NCI-H2171 treated with DMSO at 0.1 percent for 48 hours (cell line): Measurements from ENCODE around the gene FGF13.

Source experiments
- DNase-seq: peaks from one replicate; lab custom pipeline; 2025; lab: John Stamatoyannopoulos, UW

FGF13 gene

DNA sequence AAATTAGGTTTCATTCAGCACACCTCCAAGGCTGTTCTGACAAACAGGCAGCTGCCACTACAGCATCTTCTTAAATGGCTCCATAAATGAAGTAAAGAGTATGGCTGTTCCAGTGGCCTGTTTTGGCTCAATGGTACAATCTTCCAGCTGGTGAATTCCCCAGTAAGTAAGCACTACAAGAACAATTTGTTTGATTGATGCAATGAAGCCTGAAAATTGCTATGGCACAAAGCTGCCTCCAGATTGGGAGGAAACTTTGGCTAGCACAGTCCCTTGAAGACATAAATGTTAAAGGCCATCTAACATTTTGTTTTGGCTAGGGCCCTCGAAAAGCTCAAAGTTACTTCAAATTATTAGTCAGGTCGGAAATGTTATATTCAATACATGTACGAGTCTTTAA is 47.5 kb downstream of the FGF13 start:
- DNase-seq, result no peak

DNA sequence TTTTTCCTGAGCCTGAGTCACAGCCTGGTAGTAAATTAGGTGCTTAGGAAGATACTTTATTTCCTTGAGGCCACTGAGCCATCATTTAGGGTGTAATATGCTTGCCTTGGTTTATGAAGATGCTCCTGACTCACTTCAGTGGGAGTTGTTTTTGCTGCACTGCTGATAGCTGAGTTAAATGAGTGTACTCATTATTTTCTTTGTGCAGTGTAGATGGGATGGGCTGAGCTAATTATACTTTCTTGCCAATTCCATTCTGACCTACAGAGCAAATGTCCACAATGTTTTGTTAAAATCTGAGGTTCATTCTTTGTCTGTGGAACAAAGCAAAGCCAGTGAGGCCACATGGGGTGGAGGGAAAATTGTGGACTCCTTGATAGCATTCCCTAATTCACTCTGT is 60.0 kb downstream of the FGF13 start:
- no peak for DNase-seq

DNA sequence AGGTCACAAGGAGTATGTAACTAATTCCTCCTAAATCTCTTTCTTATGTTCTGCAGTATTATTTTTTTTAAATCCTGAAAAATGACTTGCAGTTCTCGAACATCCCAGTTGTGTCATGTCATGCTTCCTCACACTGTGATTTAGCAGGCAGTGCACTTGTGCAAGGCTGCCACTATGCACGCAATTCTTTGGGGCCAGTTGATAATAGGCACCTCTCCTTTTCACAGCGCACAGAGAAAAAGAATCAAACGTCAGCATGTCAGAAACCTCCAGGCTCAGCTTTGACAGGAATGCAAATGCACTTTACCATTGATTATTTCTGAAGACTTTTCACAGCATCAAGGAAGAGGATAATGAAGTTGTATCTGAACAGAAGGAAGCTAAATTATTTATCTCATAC is 62.9 kb downstream of the FGF13 start:
- DNase-seq, result no peak

DNA sequence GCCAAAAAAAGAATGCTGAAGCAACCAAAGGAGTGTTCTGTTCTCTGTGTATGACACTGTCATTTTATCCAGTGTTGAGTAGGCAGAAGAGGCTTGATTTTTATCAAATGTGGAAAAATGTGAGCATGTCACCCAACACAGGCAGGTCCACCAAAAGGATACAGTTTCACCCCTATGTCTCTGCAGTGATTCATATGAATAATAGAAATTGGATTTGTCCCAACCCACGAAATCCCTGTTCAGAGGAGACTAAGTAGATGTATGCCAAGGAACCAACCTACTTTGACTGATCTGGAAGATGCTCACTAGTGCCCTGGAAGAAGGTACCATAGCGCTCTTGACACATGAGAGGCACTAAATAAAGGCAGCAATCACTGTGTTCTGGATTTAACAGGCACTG is 72.5 kb downstream of the FGF13 start:
- DNase-seq, result no peak
